Endothelial cell of umbilical vein (primary cell): ENCODE data around the gene TBC1D4. TPM values are rescaled to one million over a fixed set of nuclear protein-coding genes. Genes with fewer than 3 reads are reported as not detected.

Experiments
- BruUV-seq: library from RNA; stranded (reverse); fragments of 400-500 nt; replicated peaks from 2 replicates; lab custom pipeline; 2021; lab: Mats Ljungman, UMichigan
- CTCF ChIA-PET: fragments of 300-600, 350-600 bp; sonication (Branson Sonifier 250); formaldehyde crosslinking; loops from one replicate; lab custom pipeline; 2021; ENCODE audit warnings: antibody characterized with exemption, inconsistent platforms; lab: Charles Lee
- POLR2A ChIA-PET: fragments of 300-600, 350-600 bp; sonication (Branson Sonifier 250); formaldehyde crosslinking; loops from one replicate; lab custom pipeline; 2021; ENCODE audit warnings: antibody characterized with exemption, inconsistent platforms; lab: Charles Lee
- DNase-seq: peaks from one replicate; pipeline ENCODE4 v3.0.0-alpha.2; 2011; ENCODE audit warnings: low read depth, low spot score
- FAIRE-seq: peaks from 2 replicates; lab custom pipeline; 2011; peaks lifted over from hg19 to GRCh38; lab: Jason Lieb, UNC
- H2AFZ ChIP-seq: 2 replicates; pipeline ENCODE4 v1.6.0; 2012; ENCODE audit warnings: low read depth, low read length, control low read depth, inconsistent platforms
- H3K27ac ChIP-seq: 2 replicates; pipeline ENCODE4 v1.5.1; 2011; ENCODE audit warnings: low read depth, mild to moderate bottlenecking, control low read depth, low read length, moderate library complexity; ENCODE audit not compliant: insufficient read depth
- H3K27me3 ChIP-seq, 2 experiments: 2 replicates each; pipeline versions ENCODE4 v1.6.0 to v1.6.1; 2011; ENCODE audit warnings: low read length in 2 of 2, mixed read lengths in 1 of 2; ENCODE audit not compliant: control insufficient read depth in 2 of 2, insufficient read depth in 2 of 2
- H3K36me3 ChIP-seq, 2 experiments: 2 replicates in 1 of 2; 3 replicates in 1 of 2; pipeline ENCODE4 v1.5.1; 2011; ENCODE audit warnings: low read length in 2 of 2, mild to moderate bottlenecking in 1 of 2, moderate library complexity in 1 of 2; ENCODE audit not compliant: control insufficient read depth in 2 of 2, insufficient read depth in 2 of 2; ENCODE audit errors: extremely low read depth in 1 of 2
- H3K4me1 ChIP-seq: 3 replicates; pipeline ENCODE4 v1.5.1; 2011; ENCODE audit warnings: mild to moderate bottlenecking, low read length; ENCODE audit not compliant: control insufficient read depth, insufficient read depth; ENCODE audit errors: extremely low read depth
- H3K4me2 ChIP-seq: 2 replicates; pipeline ENCODE4 v1.6.1; 2011; ENCODE audit warnings: low read length, control low read depth, mixed read lengths; ENCODE audit not compliant: insufficient read depth
- H3K4me3 ChIP-seq, 3 experiments: fragments of 200-600 bp in 1 of 3; sonication (generic), shearing (Covaris generic) in 1 of 3; replicated peaks in 1 of 3; 2 replicates each; pipeline ENCODE4 v1.5.1; 2011 to 2016; ENCODE audit warnings: control low read depth in 3 of 3, low read length in 3 of 3, mild to moderate bottlenecking in 2 of 3, inconsistent platforms in 1 of 3, low read depth in 1 of 3, moderate library complexity in 1 of 3; ENCODE audit not compliant: insufficient read depth in 1 of 3
- H3K79me2 ChIP-seq: 2 replicates; pipeline ENCODE4 v1.6.0; 2012; ENCODE audit warnings: low read length, inconsistent platforms; ENCODE audit not compliant: control insufficient read depth, insufficient read depth
- H3K9ac ChIP-seq: replicated peaks from 2 replicates; pipeline ENCODE3; 2011; ENCODE audit warnings: low read length, control low read depth; ENCODE audit not compliant: insufficient read depth; ENCODE audit errors: extremely low read depth
- H3K9me1 ChIP-seq: replicated peaks from 3 replicates; pipeline ENCODE4 v1.6.0; 2011; ENCODE audit warnings: mild to moderate bottlenecking, low read length; ENCODE audit not compliant: control insufficient read depth, insufficient read depth; ENCODE audit errors: extremely low read depth
- H3K9me3 ChIP-seq: replicated peaks from 2 replicates; pipeline ENCODE4 v1.5.1; 2012; ENCODE audit warnings: low read length, inconsistent platforms; ENCODE audit not compliant: control insufficient read depth, insufficient read depth
- H4K20me1 ChIP-seq: replicated peaks from 2 replicates; pipeline ENCODE3; 2011; ENCODE audit warnings: mild to moderate bottlenecking, low read length; ENCODE audit not compliant: control insufficient read depth, insufficient read depth; ENCODE audit errors: extremely low read depth
- EZH2 ChIP-seq: IDR thresholded peaks from 2 replicates; pipeline ENCODE4 v1.6.1; 2012; ENCODE audit warnings: borderline replicate concordance, low read depth, mild to moderate bottlenecking, moderate library complexity, low read length, inconsistent platforms; ENCODE audit not compliant: severe bottlenecking
- FOS ChIP-seq: IDR thresholded peaks from 2 replicates; pipeline ENCODE4 v1.6.1; 2011; ENCODE audit warnings: mild to moderate bottlenecking, low read length, moderate library complexity, borderline replicate concordance; ENCODE audit not compliant: insufficient read depth
- GATA2 ChIP-seq: IDR thresholded peaks from 2 replicates; pipeline ENCODE4 v1.7.0; 2011; ENCODE audit warnings: low read depth, mild to moderate bottlenecking, moderate library complexity, mixed read lengths, low read length; ENCODE audit not compliant: insufficient read length, insufficient read depth
- JUN ChIP-seq: IDR thresholded peaks from 2 replicates; pipeline ENCODE4 v1.6.1; 2011; ENCODE audit warnings: borderline replicate concordance, low read depth; ENCODE audit not compliant: insufficient read length, insufficient read depth
- POLR2A ChIP-seq: IDR thresholded peaks from 2 replicates; pipeline ENCODE4 v1.6.1; 2012; ENCODE audit warnings: low read depth, mild to moderate bottlenecking, control low read depth, low read length
- POLR2AphosphoS5 ChIP-seq: IDR thresholded peaks from 2 replicates; pipeline ENCODE4 v1.6.1; 2012; ENCODE audit warnings: low read depth, mild to moderate bottlenecking, control low read depth, low read length, moderate library complexity; ENCODE audit not compliant: insufficient read depth
- dilution Hi-C: fragments of 300-500 bp; cut with MboI; formaldehyde crosslinking; loops from one replicate; pipeline ENCODE4 v1.15.0; 2019; ENCODE audit warnings: low sequenced_read_pairs; ENCODE audit not compliant: extremely low pct_ligation_motif_present
- intact Hi-C: fragments of 100-400 bp; cut with micrococcal nuclease; formaldehyde crosslinking; loops from one replicate; pipeline ENCODE4 v1.10.0; 2022
- polyA plus RNA-seq, 4 experiments: library from polyadenylated mRNA; depleted of rRNA in 3 of 4; stranded (reverse) in 3 of 4; unstranded in 1 of 4; fragments of >200 nt; gene quantifications; 2 replicates each; pipeline versions ENCODE4 v1.2.1 to v1.2.3, GENCODE V29; 2011 to 2012; ENCODE audit warnings: missing spikeins in 1 of 4
- total RNA-seq: library from RNA; stranded (reverse); gene quantifications from 2 replicates; pipeline ENCODE4 v1.2.3, GENCODE V29; 2021
- TF ChIP-seq, protein P1 (sequence below), 2 donors: IDR thresholded peaks; 1 replicate in 1 of 2; 2 replicates in 1 of 2; pipeline ENCODE4 v1.5.1; 2011; ENCODE audit warnings: low read length in 2 of 2, mild to moderate bottlenecking in 2 of 2, moderate library complexity in 2 of 2, control low read depth in 1 of 2, inconsistent platforms in 1 of 2, low read depth in 1 of 2; ENCODE audit not compliant: insufficient read depth in 1 of 2; ENCODE audit errors: extremely low read depth in 1 of 2
- TF ChIP-seq, protein P2 (sequence below): IDR thresholded peaks from 2 replicates; pipeline ENCODE4 v1.6.1; 2011; ENCODE audit not compliant: insufficient read depth, insufficient read length

TBC1D4 gene
- total and polyA plus RNA-seq, 2 donors (not counting 3 experiments of a cell fraction or from before 2014, with no cell fraction given), result 58.3 to 81.0 TPM

DNA sequence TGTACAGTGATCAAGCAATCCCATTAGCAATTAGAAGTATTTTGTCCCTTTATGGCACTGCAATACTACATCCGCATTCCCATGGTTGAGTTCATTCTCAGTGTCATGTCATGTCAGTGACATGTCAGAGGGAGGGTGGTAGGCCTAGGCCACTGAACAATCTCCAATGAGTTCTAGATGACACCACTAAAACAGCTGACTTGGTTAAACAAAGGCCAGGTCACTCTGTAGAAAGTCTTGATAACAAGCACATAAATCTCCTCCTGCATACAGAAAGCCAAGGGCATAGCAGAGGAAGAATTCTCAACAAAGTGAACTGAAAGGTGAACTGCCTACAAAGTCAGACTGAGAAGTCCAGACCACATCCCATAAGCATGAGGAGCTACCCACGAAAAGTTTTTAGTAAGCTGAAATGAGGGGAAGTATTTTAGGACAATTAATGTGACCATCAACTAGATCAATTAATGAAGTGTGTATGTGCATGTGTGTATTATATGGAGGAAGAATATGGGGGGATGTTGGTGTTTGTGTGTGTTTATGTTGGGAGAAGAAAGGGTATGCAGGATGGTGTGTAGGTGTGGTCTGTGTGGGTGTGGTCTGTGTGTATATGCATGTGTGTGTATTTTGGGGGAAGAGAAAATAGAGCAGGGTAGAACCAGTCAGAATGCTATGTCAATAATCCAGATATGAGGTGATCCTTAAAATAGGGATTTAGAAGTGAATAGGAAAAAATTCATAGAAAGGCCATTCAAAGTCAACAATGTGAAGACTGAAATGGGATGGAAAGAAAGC, 67.7 kb downstream of the TBC1D4 start:
- Histone ChIP-seq H2AFZ (no peak overlapping the region), H3K27ac (no peak overlapping the region), H3K79me2 (peaks cover 8% of the 10 kb centered on the region), H4K20me1 (no peaks in the 10 kb centered on the region), H3K4me3 (no peak overlapping the region), H3K9ac (no peak overlapping the region), H3K9me3 (no peaks in the 10 kb centered on the region), H3K9me1 (no peaks in the 10 kb centered on the region), H3K36me3 (no peaks in the 10 kb centered on the region), H3K4me1 (no peaks in the 10 kb centered on the region), H3K27me3 (no peaks in the 10 kb centered on the region), H3K4me2 (no peak overlapping the region)
- TF ChIP-seq POLR2AphosphoS5 (no peak), GATA2 (no peak), FOS (no peak), POLR2A (no peak), JUN (no peak), EZH2 (no peak)
- TF ChIP-seq, protein P1, sequence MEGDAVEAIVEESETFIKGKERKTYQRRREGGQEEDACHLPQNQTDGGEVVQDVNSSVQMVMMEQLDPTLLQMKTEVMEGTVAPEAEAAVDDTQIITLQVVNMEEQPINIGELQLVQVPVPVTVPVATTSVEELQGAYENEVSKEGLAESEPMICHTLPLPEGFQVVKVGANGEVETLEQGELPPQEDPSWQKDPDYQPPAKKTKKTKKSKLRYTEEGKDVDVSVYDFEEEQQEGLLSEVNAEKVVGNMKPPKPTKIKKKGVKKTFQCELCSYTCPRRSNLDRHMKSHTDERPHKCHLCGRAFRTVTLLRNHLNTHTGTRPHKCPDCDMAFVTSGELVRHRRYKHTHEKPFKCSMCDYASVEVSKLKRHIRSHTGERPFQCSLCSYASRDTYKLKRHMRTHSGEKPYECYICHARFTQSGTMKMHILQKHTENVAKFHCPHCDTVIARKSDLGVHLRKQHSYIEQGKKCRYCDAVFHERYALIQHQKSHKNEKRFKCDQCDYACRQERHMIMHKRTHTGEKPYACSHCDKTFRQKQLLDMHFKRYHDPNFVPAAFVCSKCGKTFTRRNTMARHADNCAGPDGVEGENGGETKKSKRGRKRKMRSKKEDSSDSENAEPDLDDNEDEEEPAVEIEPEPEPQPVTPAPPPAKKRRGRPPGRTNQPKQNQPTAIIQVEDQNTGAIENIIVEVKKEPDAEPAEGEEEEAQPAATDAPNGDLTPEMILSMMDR (IDR thresholded peaks at IDR 0.05; ENCODE audit: extremely low read depth in 1 of 2, insufficient read depth in 1 of 2, low read depth in 1 of 2, low read length in 2 of 2), result no peak
- TF ChIP-seq, protein P2, sequence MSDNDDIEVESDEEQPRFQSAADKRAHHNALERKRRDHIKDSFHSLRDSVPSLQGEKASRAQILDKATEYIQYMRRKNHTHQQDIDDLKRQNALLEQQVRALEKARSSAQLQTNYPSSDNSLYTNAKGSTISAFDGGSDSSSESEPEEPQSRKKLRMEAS, result no peak
- BruUV-seq, result no TSS peak
- no peak for DNase-seq
- POLR2A ChIA-PET, result no interaction called here
- no peak for FAIRE-seq
- intact Hi-C loops, result no loop called here
- CTCF ChIA-PET, result no interaction called here
- dilution Hi-C loops, result no loop called here
